ENCODE measurements around the gene MAS1L.

GRCh38 chr6:29504961-29505360, 17.2 kb upstream of the MAS1L start:
- no peak for TF ChIP-seq EZH2phosphoT487 (IDR thresholded peaks at IDR 0.05; ENCODE audit: insufficient read depth, low read depth)
- no peak for TF ChIP-seq EZH2 (IDR thresholded peaks at IDR 0.05; ENCODE audit: insufficient read depth, poor library complexity, severe bottlenecking)
